Measurements from ENCODE around the gene CDK1.

GRCh38 chr10:60739558-60739957 lies 38.7 kb upstream of the CDK1 start:
- no peak for TF ChIP-seq CTCF (conservative IDR thresholded peaks at IDR 0.05; ENCODE audit: low read length)
- no peak for TF ChIP-seq EZH2phosphoT487 (IDR thresholded peaks at IDR 0.05; ENCODE audit: borderline replicate concordance, low read depth, low read length)

Data from OCI-LY7 (cell line).